WI38 (cell line): ENCODE data around the gene TLR6.
A peak's percentile ranks its signal among the peaks of the same experiment; 100 is the strongest.

ENCODE experiments used
- H3K4me3 ChIP-seq: 2 replicates; pipeline ENCODE4 v1.5.1; 2011; ENCODE audit warnings: low read depth, mild to moderate bottlenecking, control low read depth, low read length
- TF ChIP-seq, protein P1 (sequence below): IDR thresholded peaks from 2 replicates; pipeline ENCODE4 v1.5.1; 2012; ENCODE audit warnings: low read depth, mild to moderate bottlenecking, control low read depth, low read length

Gene TLR6

DNA sequence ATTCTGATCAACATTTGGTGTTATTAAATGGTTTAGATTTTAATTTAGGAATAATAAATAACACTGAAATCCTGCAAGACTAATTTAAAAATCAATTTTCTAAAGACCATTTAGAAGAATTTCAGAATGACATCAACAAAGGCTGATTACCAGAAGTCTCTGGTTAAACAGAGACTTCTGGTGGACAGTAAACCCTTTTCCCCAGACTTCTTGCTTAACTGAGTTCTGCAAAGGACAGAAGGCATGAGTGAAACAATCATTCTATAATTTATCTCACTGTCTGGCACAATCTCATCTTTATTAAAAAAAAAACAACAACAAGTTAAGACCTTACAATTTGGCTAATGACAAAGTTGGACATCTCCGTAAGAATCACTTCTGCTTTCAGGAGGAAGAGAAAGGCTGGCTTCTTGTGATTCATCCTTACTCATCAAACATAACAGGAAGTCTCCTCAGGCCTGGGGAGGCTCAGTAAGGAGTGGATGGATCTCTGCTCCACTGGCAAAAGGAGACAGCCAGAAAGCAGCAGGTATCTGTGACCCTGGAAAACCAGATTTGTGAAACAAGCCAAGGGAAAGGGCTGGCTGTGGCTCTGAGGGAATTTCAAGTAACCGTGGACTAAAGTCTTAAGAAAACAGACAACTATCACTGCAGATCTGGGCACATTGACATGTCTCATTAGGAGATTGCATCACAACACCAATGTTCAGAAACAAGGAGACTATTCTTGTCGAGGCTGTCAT, 908 bp upstream of the TLR6 start:
- H3K4me3 ChIP-seq: peak overlapping the region; percentile 29
- TF ChIP-seq, protein P1, sequence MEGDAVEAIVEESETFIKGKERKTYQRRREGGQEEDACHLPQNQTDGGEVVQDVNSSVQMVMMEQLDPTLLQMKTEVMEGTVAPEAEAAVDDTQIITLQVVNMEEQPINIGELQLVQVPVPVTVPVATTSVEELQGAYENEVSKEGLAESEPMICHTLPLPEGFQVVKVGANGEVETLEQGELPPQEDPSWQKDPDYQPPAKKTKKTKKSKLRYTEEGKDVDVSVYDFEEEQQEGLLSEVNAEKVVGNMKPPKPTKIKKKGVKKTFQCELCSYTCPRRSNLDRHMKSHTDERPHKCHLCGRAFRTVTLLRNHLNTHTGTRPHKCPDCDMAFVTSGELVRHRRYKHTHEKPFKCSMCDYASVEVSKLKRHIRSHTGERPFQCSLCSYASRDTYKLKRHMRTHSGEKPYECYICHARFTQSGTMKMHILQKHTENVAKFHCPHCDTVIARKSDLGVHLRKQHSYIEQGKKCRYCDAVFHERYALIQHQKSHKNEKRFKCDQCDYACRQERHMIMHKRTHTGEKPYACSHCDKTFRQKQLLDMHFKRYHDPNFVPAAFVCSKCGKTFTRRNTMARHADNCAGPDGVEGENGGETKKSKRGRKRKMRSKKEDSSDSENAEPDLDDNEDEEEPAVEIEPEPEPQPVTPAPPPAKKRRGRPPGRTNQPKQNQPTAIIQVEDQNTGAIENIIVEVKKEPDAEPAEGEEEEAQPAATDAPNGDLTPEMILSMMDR: no peak

DNA sequence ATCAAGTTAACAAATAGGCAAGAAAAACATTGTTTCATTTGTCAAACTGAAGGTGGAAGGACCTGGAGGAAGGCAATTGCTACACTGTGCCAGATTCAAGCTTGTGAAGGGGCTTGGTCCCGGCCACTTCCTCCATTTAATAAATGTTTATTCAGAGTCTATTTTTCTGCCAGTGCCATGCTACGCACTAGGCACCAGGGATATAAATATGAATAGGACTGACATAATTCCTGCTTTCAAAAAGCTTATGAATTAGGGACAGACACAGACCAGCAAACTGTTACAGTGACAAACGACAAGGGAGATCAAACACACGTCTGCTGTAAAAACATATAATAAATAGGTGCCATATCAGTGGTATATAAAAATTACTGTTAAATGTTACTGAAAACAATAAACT, 571 bp downstream of the TLR6 start:
- H3K4me3 ChIP-seq: no peak overlapping the region
- TF ChIP-seq, protein P1: no peak

DNA sequence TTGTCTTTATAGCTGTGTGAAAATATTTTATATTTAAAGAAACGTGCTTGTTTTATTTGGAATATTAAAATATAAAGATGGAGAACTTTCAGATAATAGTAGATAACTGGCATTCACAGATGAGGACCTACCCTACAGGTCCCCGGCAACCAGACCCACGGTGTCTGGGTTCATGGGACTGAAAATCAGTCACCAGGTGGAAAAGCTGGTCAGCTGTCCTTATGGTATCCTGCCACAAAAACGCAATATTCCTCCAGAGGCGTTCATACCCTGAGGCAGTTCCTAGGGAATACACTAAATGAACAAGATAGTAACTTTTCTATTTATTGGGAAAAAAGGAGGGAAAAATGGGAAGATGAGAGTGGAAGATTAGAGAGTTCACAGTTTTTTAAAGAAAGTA, 1.2 kb downstream of the TLR6 start:
- TF ChIP-seq, protein P1: no peak
- no peak overlapping the region for H3K4me3 ChIP-seq

DNA sequence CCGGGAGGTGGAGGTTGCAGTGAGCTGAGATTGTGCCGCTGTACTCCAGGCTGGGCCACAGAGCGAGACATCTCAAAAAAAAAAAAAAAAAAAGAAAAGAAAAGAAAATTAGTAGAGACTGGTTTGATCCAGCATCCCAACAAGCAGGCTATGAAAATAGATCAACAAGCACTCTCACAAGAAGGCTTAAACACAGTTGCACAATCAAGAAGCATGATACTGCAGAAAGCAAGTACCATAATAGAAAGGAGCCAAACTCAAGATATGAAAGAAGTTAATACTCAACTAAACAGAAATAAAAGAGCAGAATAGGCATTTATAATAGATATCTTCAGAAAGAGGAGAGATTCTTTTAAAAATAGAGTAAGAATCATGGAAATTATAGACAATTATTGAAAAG, 10.6 kb downstream of the TLR6 start:
- H3K4me3 ChIP-seq: no peak overlapping the region
- TF ChIP-seq, protein P1: no peak

DNA sequence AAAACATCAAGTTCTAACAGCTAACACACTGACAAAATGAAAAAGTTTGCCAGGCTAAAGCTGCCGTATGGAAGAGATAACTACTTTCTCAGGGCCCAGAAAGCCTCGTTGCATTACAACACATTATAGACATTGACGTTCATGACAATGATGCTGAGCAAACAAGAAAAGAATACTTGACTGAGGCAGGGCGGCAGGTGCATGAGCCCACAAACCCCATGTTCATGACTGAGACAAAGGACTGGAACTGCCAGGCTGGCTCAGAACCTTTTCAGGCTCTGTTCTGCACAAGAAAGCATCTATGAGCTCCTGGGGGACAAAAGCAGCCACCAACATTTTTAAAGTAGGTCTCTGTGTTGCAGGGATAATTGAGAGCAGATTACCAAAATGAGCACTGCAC, 13.6 kb downstream of the TLR6 start:
- no peak overlapping the region for H3K4me3 ChIP-seq
- TF ChIP-seq, protein P1: no peak

- no peak overlapping the region for H3K4me3 ChIP-seq
- TF ChIP-seq, protein P1: no peak
Observed at GRCh38 chr4:38837849-38838248, 18.8 kb downstream of the TLR6 start.

DNA sequence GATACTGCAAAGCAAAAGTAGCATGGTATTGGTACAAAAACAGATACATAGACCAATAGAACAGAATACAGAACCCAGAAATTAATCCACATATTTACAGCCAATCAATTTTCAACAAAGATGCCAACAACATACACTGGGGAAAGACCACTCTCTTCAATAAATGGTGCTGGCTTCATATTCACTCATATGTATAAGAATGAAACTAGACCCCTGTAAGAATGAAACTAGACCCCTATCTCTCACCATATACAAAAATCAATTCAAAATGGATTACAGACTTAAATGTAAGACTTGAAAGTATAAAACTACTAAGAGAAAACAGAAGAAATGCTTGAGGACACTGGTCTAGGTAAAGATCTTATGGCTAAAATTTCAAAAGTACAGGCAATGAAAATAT, 19.3 kb downstream of the TLR6 start:
- no peak overlapping the region for H3K4me3 ChIP-seq
- TF ChIP-seq, protein P1: no peak
